Activated gamma-delta T cell treated with Interleukin-2 at 50 U/mL for 16 hours (primary cell): ENCODE results near the gene APOBEC4.
A peak's percentile ranks its signal among the peaks of the same experiment; 100 is the strongest.

Experiments used
- DNase-seq: peaks from one replicate; pipeline ENCODE4 v3.0.0-alpha.2; 2020

The APOBEC4 gene

DNA sequence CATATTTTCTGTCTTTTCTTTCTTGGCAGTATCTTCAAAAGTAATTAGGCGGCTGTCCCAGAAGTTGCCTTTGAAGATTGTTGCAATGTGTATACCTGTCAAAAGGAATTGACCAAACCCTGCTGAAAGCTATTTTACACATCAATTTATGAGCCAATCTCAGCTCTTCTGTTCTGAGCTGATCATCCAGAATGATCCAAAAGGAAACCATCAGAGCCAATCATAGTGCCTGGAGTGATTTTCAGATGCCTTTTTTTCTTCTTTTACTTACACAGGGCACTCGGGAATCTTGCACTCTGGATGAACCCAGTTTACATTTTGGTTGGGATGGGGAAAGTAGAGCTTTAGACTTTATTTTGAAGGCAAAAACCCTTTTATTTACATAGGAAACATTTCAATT lies 21.8 kb upstream of the APOBEC4 start:
- DNase-seq = no peak

DNA sequence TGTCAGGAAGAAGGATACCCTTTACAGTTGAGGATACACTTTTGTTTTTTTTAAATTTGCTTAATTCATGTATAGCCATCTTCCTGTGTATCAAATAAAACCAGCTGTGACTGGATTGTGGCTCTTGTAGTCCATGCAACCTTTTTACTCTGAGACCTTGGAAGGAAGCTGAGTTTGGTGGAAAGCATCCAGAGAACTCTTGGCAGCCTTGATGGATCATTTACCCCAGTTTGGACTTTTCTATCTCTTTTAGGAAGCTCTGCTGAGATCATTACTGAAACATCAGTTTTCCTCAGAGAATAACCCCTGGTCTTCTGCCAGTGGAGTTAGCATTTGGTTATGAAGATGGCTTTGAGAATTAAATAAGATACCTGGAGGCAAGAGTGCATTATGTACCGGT lies 21.2 kb upstream of the APOBEC4 start:
- DNase-seq = no peak

DNA sequence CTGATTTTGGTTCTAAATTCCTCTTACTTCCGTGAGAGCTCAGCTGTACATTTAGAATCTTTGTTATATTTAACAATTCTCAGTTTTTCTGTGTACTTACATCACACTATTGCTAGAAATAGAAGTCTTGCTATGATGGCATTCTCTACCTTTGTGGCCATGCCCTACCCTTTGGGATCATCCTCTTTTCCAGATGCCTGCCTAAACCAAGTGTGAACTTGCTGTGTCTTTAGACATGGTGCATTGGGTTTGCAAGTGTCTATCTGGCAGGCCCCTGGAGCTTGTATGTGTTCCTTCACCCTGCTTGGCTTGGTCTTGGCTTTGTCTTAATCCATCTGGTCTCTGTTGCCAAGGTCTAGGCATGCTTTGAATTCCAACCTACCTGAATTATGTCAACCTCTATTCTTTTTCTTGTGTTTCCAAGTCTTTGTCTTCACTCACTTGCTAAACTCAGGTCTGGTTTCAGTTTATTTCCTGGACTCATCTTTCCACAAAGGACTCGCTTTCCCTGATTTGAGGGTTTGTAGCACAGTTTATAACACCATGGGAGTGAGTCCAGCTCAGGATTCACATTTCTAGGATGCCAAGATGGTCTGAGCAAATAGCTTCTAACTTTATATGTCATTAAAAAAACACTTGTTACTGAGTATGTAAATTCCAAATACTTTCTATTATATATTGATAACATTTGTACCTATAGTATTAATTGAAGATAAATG lies 20.6 kb upstream of the APOBEC4 start:
- no peak for DNase-seq

DNA sequence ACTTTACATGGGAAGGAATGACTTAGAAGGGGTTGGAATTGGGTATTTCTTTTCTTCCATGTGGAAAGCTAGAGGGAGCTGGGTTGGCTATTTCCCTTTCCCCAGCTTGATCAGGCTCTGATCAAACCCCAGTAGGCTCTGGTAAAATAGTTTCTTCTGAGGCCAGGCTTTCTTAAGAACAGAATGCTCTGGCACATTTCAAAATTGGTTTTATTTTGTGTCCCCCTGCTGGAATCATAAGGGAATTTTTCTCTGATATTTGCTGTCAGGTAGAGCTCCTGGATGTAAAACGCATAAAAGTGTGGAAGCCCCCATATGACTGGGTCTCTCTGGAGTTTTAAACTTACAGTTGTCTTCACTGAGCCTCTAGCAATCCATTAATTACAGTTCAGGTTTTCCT lies 17.1 kb upstream of the APOBEC4 start:
- no peak for DNase-seq

DNA sequence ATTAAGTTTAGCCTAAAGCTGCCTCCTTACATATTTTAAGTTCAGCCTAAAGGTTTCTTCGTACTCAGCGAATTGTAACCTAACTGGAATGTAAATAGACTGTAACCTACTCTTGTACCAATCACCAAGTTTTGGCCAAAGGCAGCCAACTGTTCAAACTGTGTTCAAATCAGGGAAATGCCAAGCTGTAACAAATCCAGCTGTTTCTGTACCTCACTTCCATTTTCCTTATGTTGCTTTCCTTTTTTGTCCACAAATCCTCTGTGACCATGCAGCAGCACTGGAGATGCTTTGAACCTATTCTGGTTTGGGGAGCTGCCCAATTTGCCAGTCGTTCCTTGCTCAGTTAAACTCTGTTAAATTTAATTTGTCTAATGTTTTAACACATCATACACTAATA lies 3.2 kb upstream of the APOBEC4 start:
- no peak for DNase-seq

DNA sequence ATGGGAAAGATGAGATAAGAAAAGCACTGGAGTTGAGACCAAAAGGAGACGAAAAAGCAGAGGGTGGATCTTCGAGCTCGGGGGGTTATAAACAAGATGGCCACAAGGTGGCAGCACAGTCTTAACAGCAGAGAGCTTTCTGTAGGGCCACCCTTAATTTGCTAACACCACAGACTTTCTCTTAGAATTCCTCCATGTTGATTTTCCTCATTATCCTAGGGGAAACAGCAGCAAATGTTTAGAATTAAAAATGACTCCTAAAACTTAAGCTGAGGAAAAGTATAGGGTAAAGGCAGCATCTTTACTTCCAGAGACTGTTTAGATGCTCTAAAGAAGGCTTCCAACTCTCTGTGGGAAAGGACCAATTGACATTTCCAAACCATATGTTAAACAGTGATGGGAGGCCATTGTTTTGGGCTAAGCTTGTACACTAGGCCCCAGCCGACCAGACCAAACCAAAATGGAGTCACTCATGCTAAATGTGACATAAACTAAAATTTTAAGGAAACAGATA lies 2.5 kb upstream of the APOBEC4 start:
- peak; percentile 77 for DNase-seq

DNA sequence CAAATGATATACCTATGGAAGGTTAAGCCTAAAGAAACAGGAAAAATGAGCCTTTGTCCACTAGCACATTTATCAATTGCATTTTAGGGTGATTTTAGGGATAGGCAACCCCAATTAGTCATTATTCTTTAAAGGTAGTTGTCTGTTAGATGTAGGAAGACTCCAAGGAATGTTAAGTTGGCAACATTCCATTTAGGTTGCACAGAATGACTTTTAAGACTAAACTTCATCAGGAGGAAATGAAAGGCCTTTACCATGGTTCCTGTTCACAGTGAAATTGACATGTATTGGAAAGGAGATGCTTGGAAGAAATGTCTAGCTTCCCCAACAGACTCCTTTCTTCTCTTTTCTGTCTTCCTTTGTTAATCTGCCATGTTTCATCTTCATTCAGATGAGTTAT lies 1.6 kb upstream of the APOBEC4 start:
- DNase-seq = no peak

DNA sequence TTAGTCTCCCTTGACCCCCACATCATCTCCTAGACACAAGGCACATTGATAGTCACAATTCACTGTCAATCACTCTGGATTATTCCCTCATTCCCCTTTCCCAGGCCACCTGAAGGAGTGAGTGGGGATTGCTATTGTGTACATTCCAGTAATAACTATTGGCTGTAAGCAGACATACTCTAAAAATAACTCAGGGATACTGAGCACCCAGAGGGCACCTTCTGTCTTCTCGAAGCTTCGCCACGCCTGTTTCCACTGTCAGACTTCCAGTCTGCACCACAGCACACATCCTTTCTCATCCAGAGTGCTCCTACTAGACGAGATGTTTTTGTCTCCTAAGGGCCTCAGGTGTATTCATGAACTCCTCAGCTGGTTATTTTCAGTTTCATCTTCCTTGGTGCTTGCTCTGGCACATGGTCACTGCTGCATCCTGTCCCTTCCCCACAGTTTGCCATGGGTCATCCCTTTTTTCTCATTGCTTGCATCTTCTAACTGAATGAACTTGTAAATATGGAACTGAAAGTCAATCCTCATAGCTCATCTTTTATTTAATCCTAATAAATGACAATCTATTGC lies 848 bp upstream of the APOBEC4 start:
- no peak for DNase-seq

DNA sequence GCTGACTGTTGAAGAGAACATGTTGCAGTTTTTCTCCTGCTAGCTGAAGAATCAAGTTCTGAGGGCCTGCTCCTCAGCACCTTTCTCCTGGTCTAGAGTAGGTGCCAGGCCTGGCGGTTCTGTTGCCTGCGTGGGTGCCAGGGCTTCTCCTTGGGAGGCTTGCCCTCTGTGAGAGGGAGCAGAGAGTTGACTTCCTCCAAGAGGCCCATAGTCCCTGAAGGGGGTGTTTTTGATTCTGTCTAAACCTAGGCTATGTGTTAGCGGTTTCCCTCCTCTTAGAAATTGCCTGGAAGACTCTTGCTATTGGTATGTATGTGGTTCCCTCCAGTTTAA lies 312 bp upstream of the APOBEC4 start:
- DNase-seq = no peak

DNA sequence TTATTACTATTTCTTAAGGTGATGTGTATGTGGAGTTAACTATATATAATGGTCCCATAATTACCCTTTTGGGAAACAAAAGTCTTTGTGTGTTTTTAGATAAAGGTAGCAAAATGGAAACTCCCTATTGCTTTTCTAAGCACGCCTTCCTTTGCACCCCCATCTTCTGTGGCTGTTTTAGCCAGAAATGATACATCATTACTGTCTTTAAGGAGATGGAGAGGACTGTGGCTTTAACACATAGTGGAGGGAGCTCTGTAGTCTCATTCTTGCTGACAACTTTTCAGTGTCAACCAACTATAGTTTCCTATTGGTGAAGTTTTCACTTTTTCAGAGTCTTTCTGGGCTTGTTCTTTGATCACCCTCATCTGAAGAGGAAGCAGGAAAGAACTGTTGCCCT lies 1.0 kb downstream of the APOBEC4 start:
- DNase-seq = no peak

DNA sequence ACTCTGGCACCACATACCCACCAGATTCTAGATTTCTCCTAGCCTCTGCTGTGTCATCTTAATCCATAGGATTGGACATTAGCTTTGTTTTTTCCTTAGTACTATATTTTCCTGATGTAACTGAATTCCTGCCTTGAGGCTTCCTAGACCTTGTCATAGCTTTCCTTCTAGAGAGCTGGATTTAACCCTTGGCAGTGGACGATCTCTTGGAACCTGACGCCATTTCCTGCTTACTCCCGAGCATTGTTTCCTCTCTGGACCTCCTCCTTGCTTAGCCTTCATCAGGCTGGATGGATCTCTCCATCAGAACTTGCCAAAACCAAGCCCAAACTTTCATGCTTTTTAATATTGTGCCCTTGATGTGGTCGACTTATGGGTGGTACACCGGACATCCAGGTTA lies 1.5 kb downstream of the APOBEC4 start:
- no peak for DNase-seq

DNA sequence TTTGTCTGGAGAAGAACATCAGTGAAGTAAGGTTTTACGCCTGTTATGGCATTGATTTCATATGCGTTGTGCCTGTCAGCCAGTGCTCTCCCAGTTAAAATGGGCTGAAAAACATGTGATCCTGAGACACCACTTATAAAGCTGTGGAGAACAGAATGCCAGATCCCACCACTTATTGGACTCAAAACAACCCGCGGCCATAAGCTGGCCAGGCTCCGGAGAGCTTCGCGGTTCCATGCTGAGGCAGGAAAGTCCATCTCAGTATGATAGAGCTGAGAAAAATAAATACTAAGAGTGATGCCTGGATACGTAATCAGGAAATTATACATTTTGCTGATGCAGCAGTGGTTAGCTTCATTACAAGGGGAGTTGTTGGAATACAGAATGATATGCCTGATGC lies 5.1 kb downstream of the APOBEC4 start:
- no peak for DNase-seq

DNA sequence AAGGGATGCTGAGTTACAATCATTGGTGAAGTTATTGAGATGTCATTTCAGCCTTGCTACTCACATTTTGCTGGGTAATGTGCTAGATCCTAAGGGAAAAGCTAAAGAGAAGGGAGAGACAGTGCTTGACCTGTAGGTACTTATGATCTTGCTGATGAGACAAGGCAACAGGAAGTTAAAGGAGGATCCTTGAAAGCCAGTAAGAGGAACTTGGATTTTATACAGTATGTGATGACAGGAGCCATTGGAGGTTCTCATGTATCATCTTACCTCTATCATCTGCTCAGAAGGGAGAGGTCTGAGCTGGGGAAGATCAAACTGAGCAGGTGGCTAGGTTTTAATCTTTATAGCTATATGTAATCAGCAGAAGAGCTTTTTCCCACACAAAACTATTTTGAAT lies 6.3 kb downstream of the APOBEC4 start:
- DNase-seq = no peak

DNA sequence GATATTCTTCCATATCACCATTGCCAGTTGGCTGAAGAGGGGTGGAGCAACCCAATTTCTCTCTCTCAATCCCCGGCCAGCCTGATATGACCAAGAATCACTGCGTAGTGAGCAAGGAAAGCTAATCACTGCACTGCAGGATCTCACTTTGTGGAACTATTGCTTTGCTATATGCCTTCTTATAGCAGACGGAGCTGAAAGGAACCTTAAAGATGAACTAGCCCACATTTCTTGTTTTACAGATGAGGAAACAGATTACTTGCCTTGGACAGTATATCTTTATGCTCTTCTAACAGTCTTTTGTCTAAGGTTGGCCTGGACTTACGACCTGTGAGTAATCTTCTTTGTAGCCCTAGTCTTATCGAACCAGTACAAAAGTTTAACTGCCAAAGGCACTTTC lies 7.6 kb downstream of the APOBEC4 start:
- no peak for DNase-seq

DNA sequence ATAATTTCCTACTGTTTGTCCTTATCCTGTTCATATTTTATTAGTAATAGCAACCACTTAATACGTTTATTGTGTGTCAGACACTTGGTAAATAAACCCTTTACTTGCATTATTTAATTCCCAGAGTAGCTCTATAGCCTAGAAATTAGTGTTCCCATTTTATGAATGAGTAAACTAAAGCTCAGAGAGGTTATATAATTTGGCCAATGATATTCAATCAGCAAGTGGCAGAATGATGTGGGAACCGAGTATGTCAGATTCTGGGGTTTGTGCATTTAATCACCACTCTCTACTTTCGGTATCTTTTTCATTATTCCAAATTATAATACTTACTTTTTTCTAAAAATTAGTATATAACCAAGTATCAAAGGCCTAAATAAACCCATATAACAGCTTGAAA lies 10.9 kb downstream of the APOBEC4 start:
- no peak for DNase-seq

DNA sequence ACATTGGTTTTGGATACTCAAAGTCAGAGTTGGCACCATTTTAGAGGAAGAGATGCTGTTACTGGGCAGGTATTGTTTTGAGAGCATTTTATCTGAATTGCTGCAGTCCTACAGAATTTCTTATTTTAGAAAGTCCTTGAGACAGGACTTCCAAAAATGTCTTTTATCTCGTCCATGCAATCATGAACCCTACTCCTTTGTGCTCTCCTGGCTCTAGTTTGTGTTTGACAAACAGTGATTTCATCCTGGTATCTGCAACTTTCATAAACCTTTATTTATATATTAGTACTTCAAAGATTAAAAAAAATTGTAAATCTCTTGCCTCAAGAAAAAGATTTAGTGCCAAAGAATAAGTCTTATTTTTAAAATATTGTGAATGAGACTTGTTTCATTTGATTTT lies 12.9 kb downstream of the APOBEC4 start:
- DNase-seq = no peak

DNA sequence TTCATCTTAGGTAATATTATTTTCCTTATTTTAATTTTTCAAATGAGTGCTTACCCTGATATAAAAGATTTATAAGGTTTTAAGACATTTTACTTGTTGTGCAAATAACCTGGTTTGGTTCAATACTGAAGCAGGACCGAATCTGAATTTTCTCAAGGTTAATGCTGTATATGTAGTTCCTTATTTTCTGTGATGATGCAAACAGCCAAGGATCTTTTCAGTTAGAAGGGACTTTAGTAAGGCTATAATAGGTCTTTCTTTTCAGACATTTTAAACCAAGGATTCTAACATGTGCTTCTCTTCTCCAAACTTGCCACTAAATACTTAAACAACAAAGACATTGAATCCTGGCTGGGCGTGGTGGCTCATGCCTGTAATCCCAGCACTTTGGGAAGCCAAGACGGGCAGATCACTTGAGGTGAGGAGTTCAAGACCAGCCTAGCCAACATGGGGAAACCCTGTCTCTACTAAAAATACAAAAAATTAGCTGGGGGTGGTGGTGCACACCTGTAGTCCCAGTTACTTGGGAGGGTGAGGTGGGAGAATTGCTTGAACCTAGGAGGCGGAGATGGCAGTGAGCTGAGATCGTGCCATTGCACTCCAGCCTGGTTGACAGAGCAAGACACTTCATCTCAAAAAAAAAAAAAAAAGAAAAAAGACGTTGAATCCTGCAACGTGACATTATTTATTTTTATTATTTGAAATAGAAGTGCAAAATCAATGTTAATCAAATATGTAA lies 14.3 kb downstream of the APOBEC4 start:
- no peak for DNase-seq

DNA sequence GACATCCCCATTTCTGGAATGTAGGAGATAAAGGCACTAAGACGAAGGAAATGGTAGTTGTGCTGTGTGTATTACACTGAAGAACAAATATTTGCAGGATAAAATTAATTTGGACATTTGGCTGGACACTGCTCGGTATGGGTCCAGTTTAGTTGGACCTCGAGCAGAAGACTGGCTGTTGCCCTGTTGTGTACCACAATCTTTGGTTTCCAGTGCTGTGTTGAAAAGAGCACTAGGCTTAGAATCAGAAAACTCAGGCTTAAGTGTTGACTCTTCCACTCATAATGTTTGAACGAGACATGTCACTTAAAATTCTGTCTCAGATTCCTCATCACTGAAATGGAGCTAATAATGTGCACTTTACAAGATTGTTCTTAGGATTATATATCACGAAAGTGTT lies 16.3 kb downstream of the APOBEC4 start:
- DNase-seq = no peak

DNA sequence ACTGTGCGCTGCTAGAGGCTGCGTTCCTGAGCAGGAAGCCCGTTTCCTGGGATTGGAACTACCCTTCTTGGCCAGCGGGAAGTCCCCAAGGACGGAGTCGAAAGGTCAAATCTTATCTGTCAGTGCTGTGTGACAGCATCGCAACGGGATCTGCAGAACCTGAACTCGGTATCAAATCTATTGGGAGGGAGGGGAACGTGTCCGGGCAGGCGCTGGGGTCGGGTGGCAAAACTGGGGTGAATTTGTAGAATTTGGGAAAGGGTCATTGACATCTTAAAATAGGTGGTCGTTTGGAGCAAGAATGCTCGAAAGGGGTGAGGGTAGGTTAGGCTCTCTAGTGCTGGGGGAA lies 16.8 kb downstream of the APOBEC4 start:
- no peak for DNase-seq

DNA sequence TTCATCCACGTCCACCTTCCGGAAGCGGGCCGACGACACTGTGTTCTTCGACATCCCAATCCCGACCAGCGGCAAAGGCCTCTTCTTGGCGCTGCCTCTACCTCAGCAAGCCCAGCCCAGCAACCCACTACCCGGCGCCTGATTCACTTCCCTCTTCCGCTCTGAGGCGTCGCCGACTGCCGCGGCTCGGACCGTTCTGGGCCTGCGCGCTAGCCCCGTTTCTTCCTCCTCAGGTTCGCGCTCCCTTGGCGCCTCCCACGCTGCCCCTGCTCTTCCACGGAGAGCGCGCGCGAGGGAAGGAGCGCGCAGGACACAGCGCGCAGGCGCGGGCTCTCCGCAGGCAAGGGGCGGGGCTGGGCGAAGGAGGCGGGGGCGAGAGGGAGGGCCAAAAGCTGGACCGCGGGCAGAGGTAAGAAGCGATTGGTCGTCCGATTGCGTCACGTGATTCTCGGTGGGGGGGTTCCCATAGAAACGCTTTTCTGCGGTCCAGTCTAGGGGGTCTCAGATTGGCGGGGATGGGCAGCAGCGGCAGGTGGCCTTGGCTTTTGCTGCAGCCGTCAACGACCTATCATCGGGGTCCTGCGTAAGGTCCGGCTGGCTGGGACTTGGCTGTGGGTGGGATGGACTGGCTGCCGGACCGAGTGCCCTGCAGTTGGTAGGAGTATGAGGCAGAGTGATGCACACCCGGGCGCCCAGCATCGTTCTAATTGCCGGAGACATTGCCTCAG lies 17.3 kb downstream of the APOBEC4 start, which contains the start of gene ARPC5:
Gene ARPC5, minus strand, starts transcription at position 178 of the 728 bp plus-strand sequence. Its CDS starts 124 bp downstream, at position 54.
- peak; percentile 94 for DNase-seq

DNA sequence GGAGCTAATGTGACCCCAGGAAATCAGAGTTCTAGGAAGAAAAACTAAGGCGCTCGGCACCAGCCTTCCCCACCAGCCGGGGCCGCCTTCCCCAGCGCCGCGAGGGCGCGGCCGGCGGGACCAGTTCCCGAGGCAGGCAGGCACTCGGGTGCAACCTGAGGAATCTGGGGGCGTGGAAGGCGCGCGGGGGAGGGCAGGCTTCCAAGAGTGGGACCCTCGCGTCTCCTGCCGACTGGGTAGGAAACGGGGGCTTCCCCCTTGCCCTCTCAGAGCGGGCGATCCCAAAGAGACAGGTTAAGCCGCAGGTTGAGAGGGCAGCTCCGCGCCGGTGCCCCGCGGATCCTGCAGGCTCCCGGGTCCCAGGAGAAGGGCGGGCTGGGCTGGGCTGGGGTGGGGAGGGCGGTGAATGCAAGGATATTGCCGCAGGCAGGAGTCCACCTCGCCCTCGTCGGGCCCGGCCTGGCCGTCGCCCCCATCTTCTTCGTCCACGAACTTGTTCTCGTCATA lies 18.0 kb downstream of the APOBEC4 start:
- DNase-seq = peak; percentile 6

DNA sequence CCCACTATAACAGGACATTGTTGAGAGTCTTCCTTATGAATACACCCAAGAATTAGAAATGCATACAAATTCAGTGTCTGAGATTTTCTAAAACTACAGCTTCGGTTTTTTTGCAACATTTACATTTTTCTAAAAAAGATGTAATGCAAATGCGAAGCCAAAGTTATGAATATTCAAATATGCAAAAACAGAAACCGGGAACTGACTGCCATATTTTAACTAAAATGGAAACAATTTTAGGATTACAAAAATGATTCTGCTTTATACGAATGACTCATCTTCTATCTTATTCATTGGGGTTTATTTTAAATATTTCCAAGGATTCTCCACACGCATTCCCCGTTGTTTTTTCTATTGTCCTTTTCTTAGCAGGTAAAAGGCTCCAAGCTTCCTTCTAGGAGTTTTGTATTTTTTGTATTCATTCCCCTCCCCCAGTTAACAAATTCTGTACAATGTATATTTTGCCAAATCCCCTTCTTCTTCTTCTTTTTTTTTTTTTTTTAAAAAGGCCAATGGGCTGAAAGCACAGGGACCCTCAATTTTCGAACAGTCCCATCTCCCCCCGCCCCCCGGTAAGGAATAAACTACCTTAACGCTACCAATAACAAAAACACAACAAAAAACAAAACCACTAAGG lies 18.6 kb downstream of the APOBEC4 start:
- DNase-seq = no peak
